HG02870 (cell line): ENCODE results near the gene FAM222B.
"Not testable (repeated sequence)": the region's sequence is repeated elsewhere in the genome, so short reads cannot be mapped to it uniquely, and the experiment has no call there.

Experiments used
- ATAC-seq: cut with Tn5 transposase; IDR thresholded peaks from one replicate; pipeline ENCODE4 v1.9.1; 2021; ENCODE audit warnings: mild to moderate bottlenecking, moderate library complexity; ENCODE audit not compliant: unreplicated experiment

FAM222B gene

DNA sequence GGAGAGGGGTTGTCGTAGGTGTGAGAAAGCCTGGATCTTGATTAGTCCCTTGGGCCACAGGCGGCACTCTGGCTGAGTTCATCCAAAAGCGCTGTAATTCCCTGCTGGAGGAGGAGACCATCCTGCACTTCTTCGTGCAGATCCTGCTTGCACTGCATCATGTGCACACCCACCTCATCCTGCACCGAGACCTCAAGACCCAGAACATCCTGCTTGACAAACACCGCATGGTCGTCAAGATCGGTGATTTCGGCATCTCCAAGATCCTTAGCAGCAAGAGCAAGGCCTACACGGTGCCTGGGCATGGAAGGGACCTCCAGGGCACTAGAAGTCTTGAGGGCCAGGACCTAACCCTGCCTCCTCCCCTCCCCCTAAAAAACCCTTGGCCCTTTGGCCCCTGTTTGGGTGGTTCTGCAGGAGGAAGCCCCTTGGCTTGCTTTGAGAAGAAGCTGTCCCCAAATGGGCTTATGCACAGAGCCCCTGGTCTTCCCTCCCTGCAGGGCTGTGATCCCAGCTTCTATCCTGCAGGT is 107.8 kb downstream of the FAM222B start:
- ATAC-seq: no peak

DNA sequence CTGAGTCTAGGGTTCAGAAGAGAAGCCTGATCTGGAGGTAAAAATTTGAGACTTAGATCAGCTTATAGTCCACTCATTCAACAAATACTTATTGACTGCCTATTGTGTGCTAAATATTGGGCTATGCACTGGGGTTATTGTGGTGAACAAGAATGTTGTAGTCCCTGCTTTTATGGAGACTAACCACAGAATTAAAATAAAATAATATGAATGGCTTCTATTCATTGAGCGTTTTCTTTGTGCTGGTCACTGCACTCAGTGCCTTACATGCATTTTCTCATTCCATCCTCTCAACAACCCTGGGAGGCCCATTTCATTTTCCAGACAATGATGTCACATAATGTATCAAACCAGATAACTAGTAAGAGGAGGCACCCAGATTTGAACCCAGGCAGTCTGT is 109.2 kb downstream of the FAM222B start:
- ATAC-seq: no peak

DNA sequence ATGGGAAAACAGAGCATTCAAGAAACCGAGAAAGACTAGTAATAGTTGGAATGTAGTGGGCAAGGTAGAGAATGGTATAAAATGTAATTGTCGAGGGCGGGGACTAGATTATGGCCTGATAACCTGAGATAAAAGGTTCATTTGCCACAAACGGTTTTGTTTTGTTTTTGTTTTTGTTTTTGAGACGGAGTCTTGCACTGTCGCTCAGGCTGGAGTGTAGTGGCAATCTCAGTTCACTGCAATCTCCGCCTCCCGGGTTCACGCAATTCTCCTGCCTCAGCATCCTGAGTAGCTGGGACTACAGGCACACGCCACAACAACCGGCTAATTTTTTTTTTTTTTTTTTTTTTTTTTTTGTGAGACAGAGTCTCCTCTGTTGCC is 112.7 kb downstream of the FAM222B start:
- ATAC-seq: no peak

DNA sequence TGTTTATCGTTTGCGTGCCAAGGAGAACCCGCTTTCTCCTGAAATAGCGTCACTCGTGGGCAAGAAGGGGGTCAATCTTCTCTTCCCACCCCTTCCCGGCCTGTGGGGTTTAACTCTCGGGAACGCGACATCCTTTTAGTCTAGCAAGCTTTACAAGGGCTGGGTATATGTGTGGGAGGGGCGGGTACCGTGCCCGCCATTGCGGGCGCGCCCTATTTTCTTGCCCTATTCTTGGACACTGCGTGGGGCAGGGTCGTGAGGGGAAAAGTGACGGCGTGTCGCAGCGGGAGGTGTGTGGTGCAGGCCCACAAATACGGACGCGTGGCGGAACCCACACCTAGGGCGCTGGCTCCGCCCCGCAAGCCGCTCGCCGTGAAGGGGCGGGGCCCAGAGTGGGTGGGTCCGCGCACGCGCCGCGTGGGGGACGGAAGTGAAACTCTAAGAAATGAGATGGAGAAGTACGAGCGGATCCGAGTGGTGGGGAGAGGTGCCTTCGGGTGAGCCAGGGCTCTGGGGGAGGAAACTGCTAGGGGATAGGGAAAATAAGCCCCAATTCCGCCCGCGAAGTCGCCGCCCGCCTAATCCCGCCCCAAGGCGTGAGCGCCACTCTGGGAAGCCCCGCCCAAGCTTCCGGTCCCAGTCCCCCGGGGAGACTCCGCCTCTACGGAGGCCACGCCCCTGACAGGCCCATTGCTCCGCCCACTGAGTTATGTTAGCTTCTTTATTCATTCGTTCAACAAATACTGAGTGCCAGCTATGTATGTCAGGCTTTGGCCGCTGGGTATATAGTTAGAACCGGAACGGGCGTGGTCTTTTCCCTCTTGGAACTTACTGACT is 114.0 kb downstream of the FAM222B start, which contains the start of gene NEK8:
Gene NEK8, plus strand, starts transcription at position 425 of the 837 bp plus-strand sequence. Its CDS starts 26 bp downstream, at position 451.
- peak; percentile 30 for ATAC-seq

DNA sequence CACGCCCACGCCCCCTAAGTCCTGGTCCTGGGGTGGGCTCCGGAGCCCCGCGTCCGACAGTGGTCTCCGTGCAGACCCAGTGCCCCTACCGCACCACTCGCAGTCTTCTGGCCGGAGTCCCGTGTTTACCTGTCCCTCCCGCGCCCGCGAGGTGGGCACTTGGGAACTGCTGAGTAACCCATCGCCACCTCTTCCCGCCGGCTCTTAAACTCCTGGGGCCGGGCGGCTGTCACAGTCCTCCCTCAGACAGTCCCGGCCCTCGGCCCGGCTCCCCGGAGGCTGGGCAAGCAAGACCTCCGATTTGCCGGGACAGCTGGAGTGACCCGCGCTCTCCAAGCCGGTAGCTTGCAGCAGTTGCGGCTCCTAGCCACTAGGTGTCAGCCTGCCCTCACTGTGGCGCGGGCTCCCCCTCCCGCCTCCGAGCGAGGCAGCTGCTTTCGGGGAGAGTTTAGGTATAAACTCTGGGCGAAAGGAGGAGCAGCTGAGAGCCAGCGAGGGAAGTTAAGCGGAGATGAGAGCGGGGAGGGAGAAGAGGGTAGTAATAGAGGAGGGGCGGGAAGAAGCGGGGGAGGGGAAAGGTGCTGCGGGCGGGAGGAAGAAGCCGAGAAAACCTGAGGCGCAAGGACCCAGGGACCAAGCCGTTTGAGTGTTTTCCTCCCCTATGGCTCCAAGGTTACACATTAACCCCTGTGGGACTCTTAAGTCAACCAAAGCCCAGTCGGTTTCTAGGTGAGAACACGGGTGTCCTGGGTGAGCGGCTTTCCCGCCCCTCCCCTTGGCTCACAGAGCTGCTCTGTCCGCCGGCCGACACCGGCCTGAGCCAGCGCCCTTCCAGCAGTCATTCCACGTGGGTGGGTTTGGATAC is 115.7 kb downstream of the FAM222B start:
- ATAC-seq: peak; percentile 34

DNA sequence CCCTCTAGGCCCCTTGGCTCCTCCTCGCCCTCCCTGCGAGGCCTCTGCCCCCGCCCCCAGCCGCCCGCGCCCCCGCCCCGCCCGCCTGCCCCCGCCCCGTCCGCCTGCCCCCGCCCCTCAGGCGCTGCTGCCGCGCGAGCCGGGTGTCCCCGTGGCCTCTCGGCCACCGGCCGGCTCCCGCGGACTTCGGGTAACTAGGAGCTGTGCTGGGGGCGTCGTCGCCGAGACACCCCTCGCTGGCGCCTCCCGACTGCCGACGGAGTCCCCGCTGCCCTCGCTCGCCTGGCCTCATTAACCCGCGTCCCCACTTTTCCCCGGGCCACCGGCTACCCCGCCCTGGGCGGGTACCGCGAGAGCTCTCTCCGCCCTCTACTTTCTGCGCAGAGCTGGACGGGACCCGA is 116.4 kb downstream of the FAM222B start, which contains the start of gene TLCD1:
Gene TLCD1, minus strand, starts transcription at position 8 of the 401 bp plus-strand sequence. CDS start 136 bp downstream, outside the sequence.
- peak; percentile 15 for ATAC-seq

DNA sequence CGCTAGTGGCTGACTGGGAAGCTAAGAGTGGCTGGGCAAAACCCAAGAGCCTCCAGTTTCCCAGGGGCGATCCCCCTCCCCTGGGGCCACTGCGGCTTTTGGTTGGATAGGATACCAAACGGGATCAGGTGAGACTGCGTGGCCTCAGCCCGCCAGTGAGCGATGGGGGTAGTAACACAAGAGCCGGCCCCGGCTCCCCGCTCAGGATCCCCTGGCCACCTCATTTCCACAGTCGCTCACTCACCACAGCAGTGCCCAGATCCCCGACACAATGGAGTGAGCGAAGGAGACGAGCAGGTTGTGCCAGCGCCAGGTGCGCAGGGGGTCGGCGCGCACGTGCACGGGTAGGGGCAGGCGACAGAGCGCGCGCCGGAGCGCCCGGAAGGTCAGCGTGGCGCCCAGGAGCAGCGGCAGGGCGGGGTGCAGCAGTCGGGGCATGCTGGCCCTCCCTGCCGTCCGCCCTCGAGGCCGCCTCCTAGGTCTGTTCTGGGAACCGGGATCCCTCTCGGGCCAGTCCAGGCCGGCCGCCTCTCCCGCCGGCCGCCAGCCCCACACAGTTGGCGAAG is 116.8 kb downstream of the FAM222B start:
- no peak for ATAC-seq

DNA sequence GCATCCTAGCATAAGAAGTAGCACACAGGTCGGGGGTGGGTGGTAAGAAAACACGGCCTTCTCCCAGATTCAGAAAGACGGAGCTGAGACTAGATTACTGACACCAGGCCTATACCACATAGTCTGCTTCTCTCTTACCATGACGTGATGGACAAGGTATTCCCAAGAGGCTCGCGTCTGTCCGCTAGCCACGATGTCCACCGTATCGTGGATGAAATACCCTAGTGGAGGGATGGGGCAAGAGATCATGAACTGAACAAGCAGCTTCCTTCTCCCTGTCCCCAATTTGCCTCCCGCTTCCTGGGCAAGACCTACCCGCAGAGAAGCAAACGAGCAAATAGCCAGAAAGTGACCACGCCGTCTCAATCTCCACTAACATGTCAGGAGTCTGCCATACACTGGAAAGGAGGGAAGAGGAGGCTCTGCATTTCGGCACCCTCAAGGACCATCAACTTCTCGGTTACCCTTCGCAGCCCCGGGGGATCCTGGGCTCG is 117.4 kb downstream of the FAM222B start:
- no peak for ATAC-seq

DNA sequence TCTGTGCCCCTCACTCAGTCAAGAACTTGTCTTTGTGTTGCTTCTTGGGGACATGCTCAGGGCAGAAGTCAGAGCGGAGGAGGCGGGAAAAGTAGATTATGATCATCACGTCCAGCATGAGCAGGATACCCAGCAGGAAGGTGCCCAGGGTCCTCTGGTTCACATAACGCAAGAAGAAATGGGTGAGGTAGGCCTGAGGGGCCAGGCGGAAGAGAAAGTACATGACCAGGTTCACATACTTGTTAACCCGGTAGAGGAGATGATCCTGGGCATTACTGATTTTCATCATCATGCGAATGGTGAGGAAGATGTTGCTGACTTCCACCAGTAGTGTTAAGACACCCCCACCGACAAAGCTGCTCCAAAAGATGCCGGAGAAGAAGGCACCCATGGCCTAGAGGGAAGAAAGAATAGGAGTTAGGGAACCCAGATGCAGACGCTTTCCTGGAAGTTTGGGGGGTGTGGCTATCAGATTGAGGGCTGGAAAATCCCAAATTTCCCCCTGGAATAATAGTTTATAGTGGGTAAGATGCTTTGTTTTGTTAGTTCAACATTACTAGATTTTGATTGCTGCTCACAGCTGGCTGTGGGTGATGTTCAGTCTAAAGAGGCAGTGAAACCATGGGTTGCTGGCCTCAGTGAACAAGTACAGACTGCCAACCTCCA is 118.0 kb downstream of the FAM222B start:
- no peak for ATAC-seq

DNA sequence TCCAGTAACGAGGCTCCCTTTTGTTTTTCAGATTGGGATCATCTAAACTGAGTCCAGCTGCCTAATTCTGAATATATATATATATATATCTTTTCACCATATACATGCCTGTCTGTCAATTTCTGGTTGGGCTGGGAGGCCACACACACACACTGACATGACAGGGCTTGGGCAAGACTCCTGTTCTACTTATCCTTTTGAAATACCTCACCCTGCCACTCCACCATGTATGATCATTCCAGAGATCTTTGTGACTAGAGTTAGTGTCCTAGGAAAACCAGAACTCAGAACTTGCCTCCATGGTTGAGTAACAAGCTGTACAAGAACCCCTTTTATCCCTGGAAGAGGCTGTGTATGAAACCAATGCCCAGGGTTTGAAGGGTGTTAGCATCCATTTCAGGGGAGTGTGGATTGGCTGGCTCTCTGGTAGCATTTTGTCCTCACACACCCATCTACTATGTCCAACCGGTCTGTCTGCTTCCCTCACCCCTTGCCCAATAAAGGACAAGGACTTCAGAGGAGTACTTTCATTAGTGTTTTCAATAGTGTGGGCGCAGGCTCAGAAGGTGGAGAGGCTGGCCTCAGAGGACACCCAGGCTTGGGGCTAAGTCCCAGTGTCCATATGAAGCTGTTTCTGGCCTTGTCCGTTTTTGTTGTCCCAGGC is 118.6 kb downstream of the FAM222B start:
- not testable (repeated sequence) for ATAC-seq

DNA sequence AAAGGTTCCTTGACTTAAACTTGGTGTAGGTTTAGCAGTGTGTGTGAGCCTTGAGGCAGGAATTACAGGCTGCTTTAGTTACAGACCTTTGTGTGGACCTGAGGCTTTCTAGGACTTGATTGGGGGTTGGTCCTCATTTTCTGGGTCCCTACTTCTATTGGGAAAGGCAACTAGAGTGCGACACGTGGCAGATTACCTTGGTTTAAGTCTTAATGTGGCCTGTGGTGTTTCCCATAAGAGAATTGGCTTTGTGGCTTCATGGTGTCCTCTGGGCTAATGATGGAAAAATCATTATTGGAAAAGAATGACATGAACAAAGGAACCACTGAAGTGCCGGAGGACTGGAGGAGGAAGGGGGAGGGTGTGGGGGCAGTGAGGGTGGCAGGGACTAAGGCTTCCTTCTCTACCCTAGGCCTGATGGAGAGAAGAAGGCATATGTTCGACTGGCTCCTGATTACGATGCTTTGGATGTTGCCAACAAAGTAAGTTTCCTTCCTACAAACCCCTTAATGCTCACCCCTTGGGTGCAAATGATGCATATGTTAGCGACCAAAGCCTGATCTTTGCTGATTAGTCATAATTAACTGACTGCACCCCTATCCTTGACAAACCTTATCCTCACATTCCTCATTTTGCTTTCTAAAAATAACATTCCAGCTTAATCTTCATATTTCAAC is 119.3 kb downstream of the FAM222B start:
- no peak for ATAC-seq

DNA sequence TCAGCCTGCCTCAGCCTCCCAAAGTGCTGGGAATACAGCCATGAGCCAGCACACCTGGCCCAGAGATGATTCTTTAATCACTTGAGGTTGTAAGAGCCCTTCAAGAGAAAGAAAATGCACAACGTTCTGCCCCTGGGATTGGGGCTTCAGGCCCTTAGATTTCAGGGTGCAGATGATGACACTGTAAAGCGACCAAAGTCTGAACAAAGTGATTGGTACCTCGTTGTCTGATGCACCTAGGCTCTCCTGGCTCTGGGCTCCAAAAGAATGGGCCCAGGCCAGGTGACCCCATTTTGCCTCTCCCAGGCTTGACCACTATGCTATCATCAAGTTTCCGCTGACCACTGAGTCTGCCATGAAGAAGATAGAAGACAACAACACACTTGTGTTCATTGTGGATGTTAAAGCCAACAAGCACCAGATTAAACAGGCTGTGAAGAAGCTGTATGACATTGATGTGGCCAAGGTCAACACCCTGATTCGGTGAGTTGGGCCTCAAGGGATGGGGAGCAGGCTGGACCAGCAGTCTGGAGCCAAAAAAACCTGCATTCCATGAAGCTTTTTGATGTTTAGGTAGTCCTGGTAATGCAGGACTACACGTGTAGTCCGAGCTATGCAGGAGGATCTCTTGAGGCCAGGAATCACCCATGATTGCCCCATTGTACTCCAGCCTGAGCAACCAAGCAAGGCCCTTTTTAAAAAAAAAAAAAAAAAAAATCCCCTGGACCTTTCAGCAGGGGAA is 120.0 kb downstream of the FAM222B start:
- ATAC-seq: no peak

DNA sequence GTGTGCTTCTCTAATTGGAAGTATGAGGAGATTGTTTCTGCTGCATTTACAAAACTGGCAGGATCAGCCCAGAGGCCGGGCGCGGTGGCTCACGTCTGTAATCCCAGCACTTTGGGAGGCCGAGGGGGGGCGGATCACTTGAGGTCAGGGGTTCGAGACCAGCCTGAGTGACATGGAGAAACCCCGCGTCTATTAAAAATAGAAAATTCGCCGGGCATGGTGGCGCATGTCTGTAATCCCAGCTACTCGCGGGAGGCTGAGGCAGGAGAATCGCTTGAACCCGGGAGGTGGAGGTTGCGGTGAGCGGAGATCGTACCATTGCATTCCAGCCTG is 121.6 kb downstream of the FAM222B start:
- not testable (repeated sequence) for ATAC-seq

DNA sequence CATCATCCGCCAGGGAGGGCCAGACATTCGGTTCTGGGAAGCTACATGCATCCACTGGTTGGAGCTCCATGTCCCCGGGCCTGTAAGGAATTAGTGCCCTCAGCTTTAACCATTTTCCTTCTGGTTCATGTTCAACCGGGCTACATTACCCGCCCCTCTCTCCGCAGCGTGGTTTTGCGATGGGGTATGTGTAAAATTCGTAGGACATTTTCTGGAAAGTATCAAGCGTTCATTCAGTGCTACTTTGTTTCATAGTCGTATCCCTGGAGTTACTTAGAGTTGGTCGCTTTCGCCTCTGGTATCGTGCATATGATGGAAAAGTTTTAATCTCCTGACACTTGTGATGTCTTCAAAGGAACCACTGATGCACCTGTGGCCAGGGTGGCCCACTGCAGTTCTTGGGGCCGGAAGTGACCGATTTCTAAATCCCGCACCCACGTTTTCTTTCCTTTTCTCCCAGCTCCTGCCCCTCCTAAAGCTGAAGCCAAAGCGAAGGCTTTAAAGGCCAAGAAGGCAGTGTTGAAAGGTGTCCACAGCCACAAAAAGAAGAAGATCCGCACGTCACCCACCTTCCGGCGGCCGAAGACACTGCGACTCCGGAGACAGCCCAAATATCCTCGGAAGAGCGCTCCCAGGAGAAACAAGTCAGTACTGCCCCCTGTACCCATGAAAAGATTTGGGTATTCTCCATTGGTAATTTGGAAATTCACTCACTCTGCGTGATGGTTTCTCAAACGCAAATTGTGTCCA is 122.2 kb downstream of the FAM222B start:
- ATAC-seq: no peak

DNA sequence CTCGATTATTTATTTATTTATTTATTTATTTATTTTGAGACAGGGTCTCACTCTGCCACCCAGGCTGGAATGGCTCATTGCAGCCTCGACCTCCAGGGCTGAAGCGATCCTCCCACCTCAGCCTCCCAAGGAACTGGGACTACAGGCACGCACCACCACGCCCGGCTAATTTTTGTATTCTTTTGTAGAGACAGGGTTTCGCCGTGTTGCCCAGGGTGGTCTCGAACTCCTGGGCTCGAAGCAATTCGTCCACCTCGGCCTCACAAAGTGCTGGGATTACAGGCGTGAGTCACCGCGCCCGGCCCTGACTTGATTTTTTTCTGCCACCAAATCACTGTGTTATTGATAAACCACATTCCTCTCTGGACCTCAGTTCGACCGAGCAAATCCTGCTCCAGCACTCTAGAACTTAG is 123.6 kb downstream of the FAM222B start:
- ATAC-seq: no peak

DNA sequence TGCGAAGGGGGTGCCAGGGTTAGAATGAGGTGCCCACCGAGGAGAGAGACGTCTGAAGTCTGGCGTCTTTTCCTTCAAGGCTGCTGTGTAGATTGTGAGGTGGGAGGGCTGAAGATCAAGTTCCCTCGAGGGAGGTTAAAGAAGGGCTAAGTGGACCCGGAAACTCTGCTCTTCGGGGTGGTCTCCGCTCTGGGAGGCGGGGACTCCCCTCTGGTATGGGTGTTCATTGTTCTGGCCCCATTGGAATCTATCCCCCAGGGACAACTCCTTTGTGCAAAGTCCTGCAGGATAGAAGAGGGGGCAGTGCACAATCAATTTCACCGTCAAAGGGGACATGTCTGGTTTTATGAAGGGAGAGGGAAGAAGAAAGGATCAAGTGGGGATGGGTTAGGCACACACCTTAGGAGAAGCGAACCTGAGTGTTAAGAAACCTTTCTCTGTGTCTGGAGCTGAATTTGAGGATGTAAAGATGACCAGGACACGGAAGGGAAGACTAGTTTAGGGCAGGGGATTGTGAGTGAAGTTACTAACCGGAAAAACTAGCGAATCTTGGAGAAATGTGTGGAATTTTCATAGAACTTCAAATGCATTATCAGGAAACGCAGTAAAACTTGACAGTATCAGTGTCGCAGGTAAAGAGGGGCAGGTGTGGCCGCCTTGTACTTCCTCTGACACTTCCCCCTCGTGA is 124.1 kb downstream of the FAM222B start:
- ATAC-seq: no peak

DNA sequence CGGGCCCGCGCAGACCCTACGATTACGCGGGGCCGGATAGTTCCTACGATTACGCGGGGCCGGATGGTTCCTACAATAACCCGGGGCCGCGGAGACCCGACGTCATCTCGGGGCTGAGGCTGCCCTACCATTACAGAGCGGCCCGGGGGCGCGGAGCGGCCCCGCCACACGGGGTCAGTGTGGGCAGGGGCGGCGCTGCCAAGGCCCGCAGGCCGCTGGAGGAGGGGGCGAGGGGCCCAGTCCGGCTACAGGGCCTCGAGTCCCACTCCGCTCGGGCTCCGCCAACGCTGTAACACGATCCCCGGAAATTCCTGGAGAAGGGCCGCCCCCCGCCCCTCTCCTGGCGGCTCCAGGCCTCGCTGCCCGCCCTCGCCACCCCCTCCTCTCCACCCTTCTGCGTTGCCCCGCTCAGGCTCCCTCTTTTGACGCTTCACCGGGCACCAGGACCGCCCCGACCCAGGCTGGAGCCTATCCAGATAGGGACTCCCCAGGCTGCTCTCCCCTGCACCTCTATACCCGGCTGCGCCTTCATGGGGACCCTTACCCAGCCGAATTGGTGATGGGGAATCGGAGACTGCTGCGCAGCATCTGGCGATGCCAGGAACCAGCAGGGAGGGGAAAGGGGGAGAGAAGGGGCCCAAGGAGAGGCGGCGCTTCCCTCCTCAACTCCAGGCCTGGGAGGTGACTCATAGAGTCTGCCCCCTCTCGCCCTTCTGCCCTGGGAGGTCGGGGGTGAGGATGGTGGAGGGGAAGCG is 124.8 kb downstream of the FAM222B start, which contains the start of gene RAB34:
Gene RAB34, minus strand, starts transcription at position 291 of the 755 bp plus-strand sequence. CDS start 602 bp downstream, outside the sequence.
- ATAC-seq: no peak
